ENCODE data around the gene MXRA7. TPM values are rescaled to one million over a fixed set of nuclear protein-coding genes. Genes with fewer than 3 reads are reported as not detected.

The MXRA7 gene
- total RNA-seq, 4 donors from 2014 or later = 31.0 to 633 (median 52.5) TPM

- Histone ChIP-seq H3K9me3 (no peaks in the 10 kb centered on the region), H3K4me1 (peaks cover 0 to 45% (median 26%) of the 10 kb centered on the region in 4 donors), H3K27ac (peak overlapping the region; percentile 56 to 86 (median 70)), H3K27me3 (no peaks in the 10 kb centered on the region), H3K4me3 (no peak overlapping the region), H3K36me3 (no peaks in the 10 kb centered on the region)
- no peak for DNase-seq
- intact Hi-C loops (cut with DNase I; ENCODE audit: low total_unique reads) (no loop called here), in situ Hi-C loops (cut with MboI; ENCODE audit: low pct_ligation_motif_present in 1 of 4, low pct_unique_long_range_greater_than_20kb in 1 of 4, low sequenced_read_pairs in 3 of 4) (no loop called here)
- 50 to 57% methylated on average over 1 to 5 of the region's 5 CpGs for WGBS, 2 donors (ENCODE audit: low coverage in 1 of 2)
- TF ChIP-seq POLR2AphosphoS5 (IDR thresholded peaks at IDR 0.05) (no peak), CTCF (IDR thresholded peaks at IDR 0.05) (no peak), EP300 (IDR thresholded peaks at IDR 0.05; ENCODE audit: low read depth) (no peak), POLR2A (IDR thresholded peaks at IDR 0.05) (no peak)
These were observed 52.5 kb downstream of the MXRA7 start for GRCh38 chr17:76658242-76658662.

- intact Hi-C loops (cut with DNase I; ENCODE audit: low total_unique reads) = no loop called here
- 56 to 76% methylated on average over 4 to 8 of the region's 8 CpGs for WGBS, 2 donors (ENCODE audit: low coverage in 1 of 2)
- DNase-seq = peak; percentile 34
- TF ChIP-seq POLR2AphosphoS5 (IDR thresholded peaks at IDR 0.05) (no peak), CTCF (IDR thresholded peaks at IDR 0.05) (no peak), POLR2A (IDR thresholded peaks at IDR 0.05) (no peak), EP300 (IDR thresholded peaks at IDR 0.05; ENCODE audit: low read depth) (no peak)
- H3K36me3 ChIP-seq = no peaks in the 10 kb centered on the region
- H3K4me3 ChIP-seq = no peak overlapping the region
- H3K9me3 ChIP-seq = no peaks in the 10 kb centered on the region
- H3K4me1 ChIP-seq = peaks cover 0 to 45% (median 26%) of the 10 kb centered on the region in 4 donors
- in situ Hi-C loops (cut with MboI; ENCODE audit: low pct_ligation_motif_present in 1 of 4, low pct_unique_long_range_greater_than_20kb in 1 of 4, low sequenced_read_pairs in 3 of 4) = no loop called here
- no peaks in the 10 kb centered on the region for H3K27me3 ChIP-seq
- H3K27ac ChIP-seq = peak overlapping the region; percentile 56 to 86 (median 70)
These were observed 53.1 kb downstream of the MXRA7 start for GRCh38 chr17:76657505-76658241.

GRCh38 chr17:76654408-76654807 is 56.4 kb downstream of the MXRA7 start:
- intact Hi-C loops (cut with DNase I; ENCODE audit: low total_unique reads) (no loop called here), in situ Hi-C loops (cut with MboI; ENCODE audit: low pct_ligation_motif_present in 1 of 4, low pct_unique_long_range_greater_than_20kb in 1 of 4, low sequenced_read_pairs in 3 of 4) (no loop called here)
- no peak overlapping the region for H3K4me3 ChIP-seq
- 85 to 100% methylated on average over 1 of the region's 1 CpG for WGBS, 2 donors (ENCODE audit: low coverage in 1 of 2)
- no peak for DNase-seq
- H3K36me3 ChIP-seq = no peaks in the 10 kb centered on the region
- no peaks in the 10 kb centered on the region for H3K9me3 ChIP-seq
- H3K27me3 ChIP-seq = no peaks in the 10 kb centered on the region
- peaks cover 0 to 28% (median 18%) of the 10 kb centered on the region in 4 donors for H3K4me1 ChIP-seq
- H3K27ac ChIP-seq = no peak overlapping the region
- TF ChIP-seq CTCF (IDR thresholded peaks at IDR 0.05) (no peak), EP300 (IDR thresholded peaks at IDR 0.05; ENCODE audit: low read depth) (no peak), POLR2AphosphoS5 (IDR thresholded peaks at IDR 0.05) (no peak)

GRCh38 chr17:76650504-76650903 is 60.3 kb downstream of the MXRA7 start:
- in situ Hi-C loops (cut with MboI; ENCODE audit: low pct_ligation_motif_present in 1 of 4, low pct_unique_long_range_greater_than_20kb in 1 of 4, low sequenced_read_pairs in 3 of 4) = no loop called here
- no peak overlapping the region for H3K27ac ChIP-seq
- no peak overlapping the region for H3K4me3 ChIP-seq
- intact Hi-C loops (cut with DNase I; ENCODE audit: low total_unique reads) = no loop called here
- no peaks in the 10 kb centered on the region for H3K27me3 ChIP-seq
- TF ChIP-seq POLR2A (IDR thresholded peaks at IDR 0.05) (no peak), POLR2AphosphoS5 (IDR thresholded peaks at IDR 0.05) (no peak), CTCF (IDR thresholded peaks at IDR 0.05) (no peak), EP300 (IDR thresholded peaks at IDR 0.05; ENCODE audit: low read depth) (no peak)
- H3K4me1 ChIP-seq = peaks cover 0 to 13% (median 3%) of the 10 kb centered on the region in 4 donors
- WGBS, 2 donors (ENCODE audit: low coverage in 1 of 2) = 75 to 85% methylated on average over 5 of the region's 5 CpGs
- no peak for DNase-seq
- no peaks in the 10 kb centered on the region for H3K36me3 ChIP-seq
- H3K9me3 ChIP-seq = no peaks in the 10 kb centered on the region

Measured in transverse colon (tissue), 4 donors.